Measurements from ENCODE around the gene VPS35. TPM values are rescaled to one million over a fixed set of nuclear protein-coding genes. Genes with fewer than 3 reads are reported as not detected.

VPS35 gene
- total and polyA plus RNA-seq, 9 donors, result 27.6 to 92.0 (median 72.8) TPM

DNA sequence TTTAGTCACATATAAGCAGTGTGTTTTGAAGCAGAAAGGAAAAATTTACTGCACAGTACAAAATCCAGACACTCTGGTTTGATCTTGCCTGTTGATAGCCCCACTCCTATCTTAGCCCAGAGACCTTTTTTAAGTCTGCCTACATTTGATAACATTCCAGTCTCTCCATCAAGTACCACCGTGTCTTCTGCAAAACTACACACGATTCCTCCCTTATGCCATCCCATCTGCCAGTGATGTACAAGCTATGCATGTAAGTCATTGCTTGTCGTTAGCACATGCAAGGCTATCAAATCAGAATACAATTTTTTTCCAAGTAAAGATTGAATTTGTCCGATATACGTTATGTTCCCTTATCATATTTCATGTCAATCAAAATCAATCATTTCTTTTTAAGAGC is 82.7 kb downstream of the VPS35 start:
- TF ChIP-seq, protein P1, sequence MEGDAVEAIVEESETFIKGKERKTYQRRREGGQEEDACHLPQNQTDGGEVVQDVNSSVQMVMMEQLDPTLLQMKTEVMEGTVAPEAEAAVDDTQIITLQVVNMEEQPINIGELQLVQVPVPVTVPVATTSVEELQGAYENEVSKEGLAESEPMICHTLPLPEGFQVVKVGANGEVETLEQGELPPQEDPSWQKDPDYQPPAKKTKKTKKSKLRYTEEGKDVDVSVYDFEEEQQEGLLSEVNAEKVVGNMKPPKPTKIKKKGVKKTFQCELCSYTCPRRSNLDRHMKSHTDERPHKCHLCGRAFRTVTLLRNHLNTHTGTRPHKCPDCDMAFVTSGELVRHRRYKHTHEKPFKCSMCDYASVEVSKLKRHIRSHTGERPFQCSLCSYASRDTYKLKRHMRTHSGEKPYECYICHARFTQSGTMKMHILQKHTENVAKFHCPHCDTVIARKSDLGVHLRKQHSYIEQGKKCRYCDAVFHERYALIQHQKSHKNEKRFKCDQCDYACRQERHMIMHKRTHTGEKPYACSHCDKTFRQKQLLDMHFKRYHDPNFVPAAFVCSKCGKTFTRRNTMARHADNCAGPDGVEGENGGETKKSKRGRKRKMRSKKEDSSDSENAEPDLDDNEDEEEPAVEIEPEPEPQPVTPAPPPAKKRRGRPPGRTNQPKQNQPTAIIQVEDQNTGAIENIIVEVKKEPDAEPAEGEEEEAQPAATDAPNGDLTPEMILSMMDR (IDR thresholded peaks at IDR 0.05), result no peak
- no peak for TF ChIP-seq EP300 (IDR thresholded peaks at IDR 0.05)
- TF ChIP-seq POLR2A (IDR thresholded peaks at IDR 0.05), result no peak
- Histone ChIP-seq H3K9me3 (no peaks in the 10 kb centered on the region), H3K27ac (no peak overlapping the region), H3K36me3 (no peaks in the 10 kb centered on the region), H3K4me3 (no peak overlapping the region), H3K4me1 (ENCODE audit: insufficient read depth) (no peaks in the 10 kb centered on the region), H3K27me3 (no peaks in the 10 kb centered on the region)
- no peak for DNase-seq
- 91 to 92% (median 91%) methylated on average over 5 of the region's 5 CpGs for WGBS, 3 donors
- intact Hi-C loops (cut with DNase I), result no loop called here

Other genes with a start within 250 kb of the VPS35 start
- gene SHCBP1, start 67.8 kb downstream of the VPS35 start, total RNA-seq, result 1 to 10 TPM in 3 of 7 donors, under 1 TPM in 4; 0.24 to 3.6 (median 0.56) TPM
- gene SHCBP1, start 67.8 kb downstream of the VPS35 start, polyA plus RNA-seq, result 1 to 10 TPM in 1 of 2 donors, under 1 TPM in 1; 0.46 to 1.1 TPM
- gene ORC6, start 481 bp upstream of the VPS35 start, total RNA-seq, result 1 to 10 TPM in 4 of 7 donors, under 1 TPM in 3; 0.50 to 2.2 (median 1.6) TPM
- 1 to 10 TPM; 1.5 to 2.2 TPM for gene ORC6, start 481 bp upstream of the VPS35 start, polyA plus RNA-seq
- 1 to 10 TPM in 2 of 7 donors, under 1 TPM in 5; 0.24 to 2.0 (median 0.79) TPM for gene MYLK3, start 59.2 kb upstream of the VPS35 start, total RNA-seq
- under 1 TPM; 0.25 to 0.60 TPM for gene MYLK3, start 59.2 kb upstream of the VPS35 start, polyA plus RNA-seq
- gene C16orf87, start 142.0 kb upstream of the VPS35 start, total RNA-seq, result 1 to 10 TPM; 4.5 to 5.7 (median 5.1) TPM
- gene C16orf87, start 142.0 kb upstream of the VPS35 start, polyA plus RNA-seq, result 1 to 10 TPM; 4.0 to 7.6 TPM
- gene GPT2, start 195.2 kb upstream of the VPS35 start, total RNA-seq, result 10 to 100 TPM in 3 of 7 donors, 1 to 10 TPM in 4; 2.2 to 30.7 (median 4.9) TPM
- gene GPT2, start 195.2 kb upstream of the VPS35 start, polyA plus RNA-seq, result 1 to 10 TPM; 3.6 to 6.6 TPM

Measured in ovary (tissue), 9 donors.